Measurements from ENCODE around the gene HAPSTR1. TPM values are rescaled to one million over a fixed set of nuclear protein-coding genes. Genes with fewer than 3 reads are reported as not detected.

Gene HAPSTR1
- total RNA-seq, 1 experiment from 2014 or later, result 49.9 TPM

GRCh38 chr16:9136596-9136995 is 45.2 kb downstream of the HAPSTR1 start:
- DNase-seq (ENCODE audit: low read depth, low spot score) (no peak), ATAC-seq (no peak)
- ChIA-PET POLR2A (no interaction called here), CTCF (no interaction called here)
- Histone ChIP-seq H3K27me3 (ENCODE audit: control insufficient read depth, insufficient read depth, low read length) (no peaks in the 10 kb centered on the region), H3K27ac (ENCODE audit: low read length) (no peak overlapping the region), H3K9me3 (ENCODE audit: control insufficient read depth, insufficient read depth, low read depth, low read length) (no peaks in the 10 kb centered on the region), H3K4me3 (ENCODE audit: low read depth in 2 of 2, low read length in 2 of 2) (no peak overlapping the region), H3K36me3 (ENCODE audit: control insufficient read depth, insufficient read depth, low read length) (no peaks in the 10 kb centered on the region), H3K4me1 (ENCODE audit: control insufficient read depth, insufficient read depth, low read length) (0 out of 2 replicates have a peak, but pooled peaks cover 13% of the 10 kb centered on the region)
- in situ Hi-C loops (cut with HindIII; ENCODE audit: low pct_unique_long_range_greater_than_20kb, low sequenced_read_pairs) (no loop called here), intact Hi-C loops (cut with micrococcal nuclease; ENCODE audit: unreplicated experiment) (loop anchor here (10.0 kb wide), 1 partner anchor 272 kb away; the partner anchor contains the start of gene CARHSP1)
- no TSS peak for BruUV-seq (replicated peaks)
- TF ChIP-seq CTCF (IDR thresholded peaks at IDR 0.05) (no peak), POLR2AphosphoS5 (IDR thresholded peaks at IDR 0.05; ENCODE audit: low read depth, low read length) (0 out of 2 replicates have a peak, but pooled peaks have one; percentile 26), SIN3A (IDR thresholded peaks at IDR 0.05; ENCODE audit: borderline replicate concordance, insufficient read depth, low read depth, low read length) (no peak), TCF7L2 (IDR thresholded peaks at IDR 0.05; ENCODE audit: low read depth, low read length) (no peak)
- TF ChIP-seq, protein P1, sequence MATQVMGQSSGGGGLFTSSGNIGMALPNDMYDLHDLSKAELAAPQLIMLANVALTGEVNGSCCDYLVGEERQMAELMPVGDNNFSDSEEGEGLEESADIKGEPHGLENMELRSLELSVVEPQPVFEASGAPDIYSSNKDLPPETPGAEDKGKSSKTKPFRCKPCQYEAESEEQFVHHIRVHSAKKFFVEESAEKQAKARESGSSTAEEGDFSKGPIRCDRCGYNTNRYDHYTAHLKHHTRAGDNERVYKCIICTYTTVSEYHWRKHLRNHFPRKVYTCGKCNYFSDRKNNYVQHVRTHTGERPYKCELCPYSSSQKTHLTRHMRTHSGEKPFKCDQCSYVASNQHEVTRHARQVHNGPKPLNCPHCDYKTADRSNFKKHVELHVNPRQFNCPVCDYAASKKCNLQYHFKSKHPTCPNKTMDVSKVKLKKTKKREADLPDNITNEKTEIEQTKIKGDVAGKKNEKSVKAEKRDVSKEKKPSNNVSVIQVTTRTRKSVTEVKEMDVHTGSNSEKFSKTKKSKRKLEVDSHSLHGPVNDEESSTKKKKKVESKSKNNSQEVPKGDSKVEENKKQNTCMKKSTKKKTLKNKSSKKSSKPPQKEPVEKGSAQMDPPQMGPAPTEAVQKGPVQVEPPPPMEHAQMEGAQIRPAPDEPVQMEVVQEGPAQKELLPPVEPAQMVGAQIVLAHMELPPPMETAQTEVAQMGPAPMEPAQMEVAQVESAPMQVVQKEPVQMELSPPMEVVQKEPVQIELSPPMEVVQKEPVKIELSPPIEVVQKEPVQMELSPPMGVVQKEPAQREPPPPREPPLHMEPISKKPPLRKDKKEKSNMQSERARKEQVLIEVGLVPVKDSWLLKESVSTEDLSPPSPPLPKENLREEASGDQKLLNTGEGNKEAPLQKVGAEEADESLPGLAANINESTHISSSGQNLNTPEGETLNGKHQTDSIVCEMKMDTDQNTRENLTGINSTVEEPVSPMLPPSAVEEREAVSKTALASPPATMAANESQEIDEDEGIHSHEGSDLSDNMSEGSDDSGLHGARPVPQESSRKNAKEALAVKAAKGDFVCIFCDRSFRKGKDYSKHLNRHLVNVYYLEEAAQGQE (IDR thresholded peaks at IDR 0.05; ENCODE audit: insufficient read depth in 1 of 2, low read depth in 2 of 2, low read length in 1 of 2), result no peak

DNA sequence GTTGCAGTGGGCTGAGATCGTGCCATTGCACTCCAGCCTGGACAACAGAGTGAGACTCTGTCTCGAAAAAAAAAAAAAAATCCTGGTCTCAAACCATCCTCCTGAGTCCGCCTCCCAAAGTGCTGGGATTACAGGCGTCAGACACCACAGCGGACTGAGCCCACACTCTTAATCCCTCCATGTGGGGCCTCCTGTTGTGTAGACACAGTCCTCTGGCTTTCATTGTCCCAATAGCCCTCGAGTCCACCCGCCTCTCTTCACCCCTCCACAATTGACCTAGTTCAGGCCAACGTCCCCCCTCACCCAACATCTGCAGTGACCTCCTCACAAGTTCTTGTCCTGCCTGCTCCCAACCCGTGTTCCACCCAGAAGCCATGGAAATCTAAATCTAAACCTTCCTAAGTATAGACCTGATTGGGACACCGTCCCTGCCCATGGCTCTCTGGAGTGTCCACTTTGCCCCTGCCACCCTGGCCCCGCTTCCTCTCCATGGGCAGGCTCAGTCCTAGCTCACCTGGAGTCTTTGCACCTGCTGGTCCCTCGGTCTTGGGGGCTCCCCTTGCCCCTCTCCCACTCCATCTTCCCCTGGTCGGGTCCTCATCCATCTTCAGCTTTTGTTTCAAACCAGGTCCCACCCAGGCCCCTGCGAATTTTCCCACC is 46.7 kb downstream of the HAPSTR1 start:
- no peak for DNase-seq (ENCODE audit: low read depth, low spot score)
- ATAC-seq, result no peak
- Histone ChIP-seq H3K27ac (ENCODE audit: low read length) (no peak overlapping the region), H3K27me3 (ENCODE audit: control insufficient read depth, insufficient read depth, low read length) (no peaks in the 10 kb centered on the region), H3K4me1 (ENCODE audit: control insufficient read depth, insufficient read depth, low read length) (0 out of 2 replicates have a peak, but pooled peaks cover 13% of the 10 kb centered on the region), H3K9me3 (ENCODE audit: control insufficient read depth, insufficient read depth, low read depth, low read length) (no peaks in the 10 kb centered on the region), H3K4me3 (ENCODE audit: low read depth in 2 of 2, low read length in 2 of 2) (no peak overlapping the region), H3K36me3 (ENCODE audit: control insufficient read depth, insufficient read depth, low read length) (no peaks in the 10 kb centered on the region)
- BruUV-seq (replicated peaks), result no TSS peak
- intact Hi-C loops (cut with micrococcal nuclease; ENCODE audit: unreplicated experiment) (loop anchor here (10.0 kb wide), 1 partner anchor 273 kb away; the partner anchor contains the start of gene CARHSP1), in situ Hi-C loops (cut with HindIII; ENCODE audit: low pct_unique_long_range_greater_than_20kb, low sequenced_read_pairs) (no loop called here)
- POLR2A ChIA-PET, result no interaction called here
- TF ChIP-seq TCF7L2 (IDR thresholded peaks at IDR 0.05; ENCODE audit: low read depth, low read length) (no peak), CTCF (IDR thresholded peaks at IDR 0.05) (no peak), SIN3A (IDR thresholded peaks at IDR 0.05; ENCODE audit: borderline replicate concordance, insufficient read depth, low read depth, low read length) (no peak), POLR2AphosphoS5 (IDR thresholded peaks at IDR 0.05; ENCODE audit: low read depth, low read length) (no peak)
- TF ChIP-seq, protein P1 (IDR thresholded peaks at IDR 0.05; ENCODE audit: insufficient read depth in 1 of 2, low read depth in 2 of 2, low read length in 1 of 2), result no peak
- CTCF ChIA-PET, result interaction anchor here (0.7 to 1.0 kb wide), 2 partner anchors 11 to 471 kb away, joined by 3 to 9 read pairs; no protein-coding TSS in a partner anchor

Data from Panc1 (cell line).